ENCODE results near the gene ANO7. TPM values are rescaled to one million over a fixed set of nuclear protein-coding genes. Genes with fewer than 3 reads are reported as not detected.

ANO7 gene
- total and polyA plus RNA-seq, 2 of the 13 experiments (the other 11 are each of a cell fraction or from before 2014, with no cell fraction given), result 4.1 to 4.9 TPM

- TF ChIP-seq, protein P1, sequence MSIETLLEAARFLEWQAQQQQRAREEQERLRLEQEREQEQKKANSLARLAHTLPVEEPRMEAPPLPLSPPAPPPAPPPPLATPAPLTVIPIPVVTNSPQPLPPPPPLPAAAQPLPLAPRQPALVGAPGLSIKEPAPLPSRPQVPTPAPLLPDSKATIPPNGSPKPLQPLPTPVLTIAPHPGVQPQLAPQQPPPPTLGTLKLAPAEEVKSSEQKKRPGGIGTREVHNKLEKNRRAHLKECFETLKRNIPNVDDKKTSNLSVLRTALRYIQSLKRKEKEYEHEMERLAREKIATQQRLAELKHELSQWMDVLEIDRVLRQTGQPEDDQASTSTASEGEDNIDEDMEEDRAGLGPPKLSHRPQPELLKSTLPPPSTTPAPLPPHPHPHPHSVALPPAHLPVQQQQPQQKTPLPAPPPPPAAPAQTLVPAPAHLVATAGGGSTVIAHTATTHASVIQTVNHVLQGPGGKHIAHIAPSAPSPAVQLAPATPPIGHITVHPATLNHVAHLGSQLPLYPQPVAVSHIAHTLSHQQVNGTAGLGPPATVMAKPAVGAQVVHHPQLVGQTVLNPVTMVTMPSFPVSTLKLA (IDR thresholded peaks at IDR 0.05), result peak; percentile 68
- TF ChIP-seq ZNF749 (CRISPR knock-in tag; IDR thresholded peaks at IDR 0.05; ENCODE audit: borderline replicate concordance), result peak; percentile 11; the same call in 1 of the 2 replicates
- no peak for TF ChIP-seq TCF7 (IDR thresholded peaks at IDR 0.05; ENCODE audit: low read depth)
- no peak for TF ChIP-seq DPF2 (CRISPR knock-in tag; IDR thresholded peaks at IDR 0.05; ENCODE audit: borderline replicate concordance, low read depth)
- TF ChIP-seq CAMTA2 (CRISPR knock-in tag; IDR thresholded peaks at IDR 0.05; ENCODE audit: borderline replicate concordance), result no peak; the same call in 1 of the 2 replicates
- TF ChIP-seq KDM6A (CRISPR knock-in tag; IDR thresholded peaks at IDR 0.05; ENCODE audit: low read depth), result no peak
- TF ChIP-seq TERF1 (CRISPR knock-in tag; IDR thresholded peaks at IDR 0.05), result no peak
- TF ChIP-seq NR3C1 (CRISPR knock-in tag; IDR thresholded peaks at IDR 0.05), result no peak
- TF ChIP-seq, protein P2, sequence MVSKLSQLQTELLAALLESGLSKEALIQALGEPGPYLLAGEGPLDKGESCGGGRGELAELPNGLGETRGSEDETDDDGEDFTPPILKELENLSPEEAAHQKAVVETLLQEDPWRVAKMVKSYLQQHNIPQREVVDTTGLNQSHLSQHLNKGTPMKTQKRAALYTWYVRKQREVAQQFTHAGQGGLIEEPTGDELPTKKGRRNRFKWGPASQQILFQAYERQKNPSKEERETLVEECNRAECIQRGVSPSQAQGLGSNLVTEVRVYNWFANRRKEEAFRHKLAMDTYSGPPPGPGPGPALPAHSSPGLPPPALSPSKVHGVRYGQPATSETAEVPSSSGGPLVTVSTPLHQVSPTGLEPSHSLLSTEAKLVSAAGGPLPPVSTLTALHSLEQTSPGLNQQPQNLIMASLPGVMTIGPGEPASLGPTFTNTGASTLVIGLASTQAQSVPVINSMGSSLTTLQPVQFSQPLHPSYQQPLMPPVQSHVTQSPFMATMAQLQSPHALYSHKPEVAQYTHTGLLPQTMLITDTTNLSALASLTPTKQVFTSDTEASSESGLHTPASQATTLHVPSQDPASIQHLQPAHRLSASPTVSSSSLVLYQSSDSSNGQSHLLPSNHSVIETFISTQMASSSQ (IDR thresholded peaks at IDR 0.05; ENCODE audit: low read depth), result no peak
- TF ChIP-seq, protein P2 (CRISPR knock-in tag; IDR thresholded peaks at IDR 0.05; ENCODE audit: borderline replicate concordance), result no peak
- TF ChIP-seq GATA4 (IDR thresholded peaks at IDR 0.05; ENCODE audit: borderline replicate concordance, low read depth), result no peak
- TF ChIP-seq, protein P3, sequence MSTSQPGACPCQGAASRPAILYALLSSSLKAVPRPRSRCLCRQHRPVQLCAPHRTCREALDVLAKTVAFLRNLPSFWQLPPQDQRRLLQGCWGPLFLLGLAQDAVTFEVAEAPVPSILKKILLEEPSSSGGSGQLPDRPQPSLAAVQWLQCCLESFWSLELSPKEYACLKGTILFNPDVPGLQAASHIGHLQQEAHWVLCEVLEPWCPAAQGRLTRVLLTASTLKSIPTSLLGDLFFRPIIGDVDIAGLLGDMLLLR (CRISPR knock-in tag; IDR thresholded peaks at IDR 0.05), result no peak
- no peak for TF ChIP-seq NFKBIZ (CRISPR knock-in tag; IDR thresholded peaks at IDR 0.05)
- TF ChIP-seq MZF1 (CRISPR knock-in tag; IDR thresholded peaks at IDR 0.05; ENCODE audit: borderline replicate concordance), result no peak
- no peak for TF ChIP-seq SIN3A (IDR thresholded peaks at IDR 0.05; ENCODE audit: borderline replicate concordance, low read depth, low read length)
- no peak for TF ChIP-seq IRF1 (CRISPR knock-in tag; IDR thresholded peaks at IDR 0.05; ENCODE audit: low read depth)
- TF ChIP-seq, protein P4, sequence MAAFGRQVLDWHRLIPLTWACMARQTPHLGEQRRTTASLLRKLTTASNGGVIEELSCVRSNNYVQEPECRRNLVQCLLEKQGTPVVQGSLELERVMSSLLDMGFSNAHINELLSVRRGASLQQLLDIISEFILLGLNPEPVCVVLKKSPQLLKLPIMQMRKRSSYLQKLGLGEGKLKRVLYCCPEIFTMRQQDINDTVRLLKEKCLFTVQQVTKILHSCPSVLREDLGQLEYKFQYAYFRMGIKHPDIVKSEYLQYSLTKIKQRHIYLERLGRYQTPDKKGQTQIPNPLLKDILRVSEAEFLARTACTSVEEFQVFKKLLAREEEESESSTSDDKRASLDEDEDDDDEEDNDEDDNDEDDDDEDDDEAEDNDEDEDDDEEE (CRISPR knock-in tag; IDR thresholded peaks at IDR 0.05), result no peak
- TF ChIP-seq ZSCAN12 (CRISPR knock-in tag; IDR thresholded peaks at IDR 0.05), result 0 out of 2 replicates have a peak, but pooled peaks have one; percentile 3
- TF ChIP-seq MED13 (CRISPR knock-in tag; IDR thresholded peaks at IDR 0.05), result no peak
- TF ChIP-seq KDM4B (CRISPR knock-in tag; IDR thresholded peaks at IDR 0.05), result no peak
Measured at GRCh38 chr2:241150660-241151530, 37.6 kb upstream of the ANO7 start (continued).
